Thyroid gland (tissue), 4 donors: ENCODE measurements around the gene CBLB.

Experiments used
- POLR2A ChIP-seq, 2 donors: fragments of 450-650 bp; IDR thresholded peaks; one replicate each; pipeline ENCODE4 v1.6.1; 2017; ENCODE audit warnings: antibody characterized with exemption in 2 of 2, mild to moderate bottlenecking in 2 of 2, moderate library complexity in 1 of 2
- TF ChIP-seq, protein P1 (sequence below), 6 experiments: fragments of 200-600 bp in 3 of 6; fragments of 450-650 bp in 3 of 6; sonication (generic) in 3 of 6; IDR thresholded peaks; one replicate each; pipeline ENCODE4 v1.5.1; 2016 to 2019; ENCODE audit warnings: antibody characterized with exemption in 6 of 6, mild to moderate bottlenecking in 2 of 6, inconsistent platforms in 1 of 6, moderate library complexity in 1 of 6

DNA sequence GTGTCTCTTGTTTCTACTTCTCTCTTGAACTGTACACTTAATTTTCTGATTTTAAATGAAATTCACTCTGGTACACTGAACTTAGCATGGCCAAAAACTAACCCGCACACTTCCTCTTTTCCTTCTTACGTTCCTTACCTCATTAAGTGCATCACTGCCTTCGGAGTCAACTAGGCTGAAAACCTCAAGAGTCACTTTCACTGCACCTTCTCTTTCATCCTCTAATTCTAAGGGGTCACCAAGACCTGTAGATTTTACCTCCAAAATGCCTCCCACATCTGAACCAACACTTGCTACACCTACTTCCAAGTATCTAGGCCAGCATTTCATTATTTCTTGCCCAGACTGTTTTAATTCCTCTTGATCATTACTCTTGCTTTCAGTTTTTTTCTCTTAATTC is 6.6 kb downstream of the CBLB start:
- TF ChIP-seq, protein P1, sequence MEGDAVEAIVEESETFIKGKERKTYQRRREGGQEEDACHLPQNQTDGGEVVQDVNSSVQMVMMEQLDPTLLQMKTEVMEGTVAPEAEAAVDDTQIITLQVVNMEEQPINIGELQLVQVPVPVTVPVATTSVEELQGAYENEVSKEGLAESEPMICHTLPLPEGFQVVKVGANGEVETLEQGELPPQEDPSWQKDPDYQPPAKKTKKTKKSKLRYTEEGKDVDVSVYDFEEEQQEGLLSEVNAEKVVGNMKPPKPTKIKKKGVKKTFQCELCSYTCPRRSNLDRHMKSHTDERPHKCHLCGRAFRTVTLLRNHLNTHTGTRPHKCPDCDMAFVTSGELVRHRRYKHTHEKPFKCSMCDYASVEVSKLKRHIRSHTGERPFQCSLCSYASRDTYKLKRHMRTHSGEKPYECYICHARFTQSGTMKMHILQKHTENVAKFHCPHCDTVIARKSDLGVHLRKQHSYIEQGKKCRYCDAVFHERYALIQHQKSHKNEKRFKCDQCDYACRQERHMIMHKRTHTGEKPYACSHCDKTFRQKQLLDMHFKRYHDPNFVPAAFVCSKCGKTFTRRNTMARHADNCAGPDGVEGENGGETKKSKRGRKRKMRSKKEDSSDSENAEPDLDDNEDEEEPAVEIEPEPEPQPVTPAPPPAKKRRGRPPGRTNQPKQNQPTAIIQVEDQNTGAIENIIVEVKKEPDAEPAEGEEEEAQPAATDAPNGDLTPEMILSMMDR (IDR thresholded peaks at IDR 0.05), result no peak
- TF ChIP-seq POLR2A (IDR thresholded peaks at IDR 0.05), result no peak
